SHP77 (cell line): Measurements from ENCODE around the gene TRPV6.

ENCODE experiments used
- DNase-seq, 2 experiments: peaks; one replicate each; lab custom pipeline; 2025; lab: John Stamatoyannopoulos, UW

The TRPV6 gene

DNA sequence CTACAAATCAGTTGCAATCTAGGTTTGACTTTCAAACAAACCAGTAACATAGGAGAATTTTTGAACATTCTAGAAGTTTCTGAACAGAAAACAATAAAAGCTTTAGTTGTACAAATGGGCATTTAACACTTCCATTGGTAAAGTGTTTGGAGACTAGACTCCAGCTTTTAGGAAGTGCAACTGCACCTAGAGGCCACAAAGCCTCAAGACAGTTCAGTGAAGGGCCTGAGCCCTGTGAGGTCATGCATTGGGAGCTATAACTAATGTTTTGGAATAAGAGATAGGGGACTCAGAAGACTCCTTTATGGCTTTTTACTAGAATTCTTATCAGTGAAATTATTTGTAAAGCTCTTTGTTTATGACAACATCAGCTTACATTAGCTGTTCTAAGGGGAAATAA is 33.6 kb downstream of the TRPV6 start:
- no peak for DNase-seq

DNA sequence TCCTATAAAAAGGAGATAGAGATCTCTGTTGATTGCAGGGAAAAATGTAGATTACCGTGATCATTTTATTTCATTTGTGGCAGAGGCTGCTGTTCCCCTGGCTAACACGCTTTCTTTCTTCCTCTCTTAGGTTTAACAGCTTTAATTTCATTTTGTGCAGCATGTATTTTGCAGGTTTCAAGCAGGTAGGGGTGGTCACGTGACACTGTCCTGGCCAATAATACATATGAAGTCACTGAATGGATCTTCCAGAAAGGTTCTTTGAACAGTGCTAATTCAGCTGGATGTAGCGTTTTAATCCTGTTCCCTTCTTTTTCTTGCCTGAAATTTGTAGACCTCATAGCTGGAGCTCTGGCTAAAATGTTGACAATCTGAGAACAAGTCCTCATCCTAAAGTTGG is 34.3 kb downstream of the TRPV6 start:
- no peak for DNase-seq

DNA sequence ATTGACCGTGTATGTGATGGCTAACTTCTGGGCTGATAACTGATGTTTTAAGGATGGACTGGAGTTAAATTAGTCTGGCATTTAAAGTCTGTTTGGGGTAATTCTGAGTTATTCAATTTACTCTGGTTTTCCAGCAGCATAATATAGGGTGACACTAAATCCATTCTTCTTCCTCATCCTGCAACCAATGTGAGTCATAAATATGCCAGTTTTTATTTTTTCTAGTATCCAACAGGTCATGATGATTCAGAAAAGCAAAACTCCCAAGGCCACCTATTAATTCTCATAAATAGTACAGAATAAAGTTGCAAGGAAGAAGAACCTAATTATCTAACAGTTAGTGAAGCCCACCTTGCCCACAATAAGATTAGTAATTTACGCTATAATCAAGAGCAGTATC is 38.2 kb downstream of the TRPV6 start:
- no peak for DNase-seq

DNA sequence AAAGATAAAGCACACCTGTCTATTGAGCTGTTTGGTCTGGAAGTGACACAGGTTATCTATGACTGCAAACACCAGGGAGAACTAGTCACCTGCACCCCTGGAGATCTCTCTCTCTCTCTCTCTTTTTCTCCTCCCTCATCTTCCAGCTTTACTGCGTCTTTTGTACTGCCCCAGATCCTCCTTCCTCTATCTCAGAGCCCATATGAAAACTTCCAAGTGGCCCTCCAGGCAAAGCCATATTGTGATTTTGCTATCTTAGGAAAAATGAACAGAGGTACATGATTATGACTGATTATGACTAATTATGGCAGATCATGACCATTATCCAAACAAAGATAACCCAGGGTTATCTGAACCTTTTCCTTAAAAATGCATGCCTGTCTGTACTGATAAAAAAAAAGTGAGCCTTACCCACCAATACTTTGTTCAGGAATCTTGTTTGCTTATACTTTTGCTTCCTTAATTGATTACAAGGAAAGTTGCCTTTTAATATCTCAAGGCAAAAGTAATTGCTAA is 43.2 kb downstream of the TRPV6 start:
- no peak for DNase-seq

DNA sequence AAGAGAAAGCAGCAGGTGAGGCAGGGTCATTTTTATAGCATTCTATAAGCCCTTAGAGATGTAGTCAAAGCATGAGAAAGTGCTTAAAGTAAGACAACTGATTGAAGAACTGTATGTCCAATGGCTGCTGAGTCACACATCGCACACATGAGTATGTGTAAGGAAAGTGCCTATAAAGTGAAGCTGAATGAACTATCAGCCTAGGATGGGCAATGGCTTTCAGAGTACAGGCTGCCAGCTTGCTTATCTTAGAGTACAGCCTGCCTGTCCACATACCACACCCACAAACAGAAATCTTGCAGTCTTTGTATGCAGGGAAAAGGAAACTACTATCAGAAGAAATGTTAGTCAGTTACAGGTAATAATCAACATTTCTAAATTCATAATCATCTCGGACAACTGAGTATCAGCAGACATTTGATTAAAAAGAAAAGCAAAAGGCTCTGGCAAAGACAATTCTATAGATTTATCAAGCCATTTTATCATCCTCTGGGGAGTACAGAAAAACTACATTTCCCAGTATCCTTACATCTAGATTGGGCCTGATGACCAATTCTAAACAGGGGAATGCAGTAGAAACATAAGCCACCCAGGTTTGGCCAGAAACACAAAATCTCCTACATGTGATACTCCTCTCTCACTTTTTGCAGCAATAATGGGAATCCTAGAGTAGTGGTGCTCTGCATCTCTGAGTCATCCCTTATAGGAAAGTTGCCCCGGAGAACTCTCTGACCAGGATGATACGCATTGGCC is 46.9 kb downstream of the TRPV6 start:
- no peak for DNase-seq

DNA sequence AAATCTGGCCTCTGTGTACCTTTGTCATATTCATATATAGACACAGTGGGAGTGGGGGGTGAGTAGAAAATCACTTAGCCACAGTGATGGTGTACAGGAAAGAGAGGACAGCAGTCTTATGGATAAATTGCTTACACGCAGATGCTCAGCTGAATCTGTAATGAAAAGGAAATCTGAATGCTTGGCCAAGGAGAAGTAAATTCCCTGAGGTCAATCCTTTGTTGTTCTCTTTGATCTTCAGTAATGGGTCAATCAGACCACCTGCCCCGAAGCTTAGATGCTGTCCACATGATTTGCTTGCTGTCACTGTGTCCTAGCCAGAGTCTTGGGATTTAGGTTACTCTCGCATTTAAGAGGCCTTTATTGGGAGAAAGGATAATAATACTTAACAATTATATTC is 49.1 kb downstream of the TRPV6 start:
- DNase-seq = no peak

DNA sequence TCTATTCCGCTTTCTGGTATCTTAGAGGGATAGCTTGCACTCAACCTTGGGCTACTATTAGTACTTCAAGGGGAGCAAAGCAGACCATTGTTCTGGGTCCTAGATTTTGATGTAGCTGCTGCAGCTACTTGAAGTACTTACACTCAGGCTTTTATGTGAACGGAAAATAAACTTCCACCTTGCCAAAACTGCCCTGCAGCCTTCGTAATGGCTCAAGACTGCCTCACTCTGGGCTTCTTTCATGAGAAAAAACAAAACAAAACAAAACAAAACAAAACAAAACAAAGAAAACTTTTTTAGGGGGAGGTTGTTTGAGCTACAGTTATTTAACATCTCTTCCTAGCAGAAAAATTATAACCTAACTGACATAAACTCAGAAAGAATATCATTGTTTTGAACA is 50.1 kb downstream of the TRPV6 start:
- DNase-seq = no peak

DNA sequence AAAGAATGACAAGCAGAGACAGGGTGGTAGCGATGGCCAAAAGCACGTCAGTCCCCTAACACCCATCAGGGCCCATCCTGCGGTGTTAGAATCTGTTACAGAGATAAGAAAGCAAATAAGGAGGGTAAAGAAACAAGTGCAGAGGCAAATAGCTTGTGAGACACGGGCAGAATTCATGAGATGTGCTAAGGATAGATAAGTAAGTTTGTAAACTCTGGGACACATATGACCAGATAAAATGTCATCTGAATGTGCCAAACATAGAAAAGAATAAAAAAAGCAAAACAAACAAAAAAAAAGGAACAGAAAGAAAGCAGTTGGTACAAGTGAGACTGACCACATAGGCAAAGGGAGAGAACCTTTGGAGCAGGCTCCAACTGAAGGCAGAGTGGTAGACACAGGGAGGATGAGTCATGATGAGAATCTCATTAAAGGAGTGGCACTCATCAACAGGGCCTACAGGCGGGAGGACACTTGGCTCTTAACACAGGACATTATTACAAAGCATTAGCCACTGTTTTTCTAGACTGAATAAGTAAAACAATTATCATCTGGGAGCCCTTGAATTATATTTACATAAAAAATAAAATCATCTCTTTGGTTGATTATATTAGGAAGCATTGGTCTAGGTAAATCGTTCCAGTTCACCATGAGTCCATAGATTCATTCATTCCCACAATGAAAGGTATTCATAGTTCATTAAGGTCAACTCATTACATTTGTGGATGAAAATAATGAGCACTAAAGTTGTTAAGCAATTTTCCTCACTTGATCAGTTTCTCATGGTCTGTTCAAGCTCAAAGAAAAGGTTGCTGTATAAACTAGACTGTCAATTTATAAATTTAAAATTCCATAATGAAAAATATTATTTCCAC is 52.1 kb downstream of the TRPV6 start:
- no peak for DNase-seq

DNA sequence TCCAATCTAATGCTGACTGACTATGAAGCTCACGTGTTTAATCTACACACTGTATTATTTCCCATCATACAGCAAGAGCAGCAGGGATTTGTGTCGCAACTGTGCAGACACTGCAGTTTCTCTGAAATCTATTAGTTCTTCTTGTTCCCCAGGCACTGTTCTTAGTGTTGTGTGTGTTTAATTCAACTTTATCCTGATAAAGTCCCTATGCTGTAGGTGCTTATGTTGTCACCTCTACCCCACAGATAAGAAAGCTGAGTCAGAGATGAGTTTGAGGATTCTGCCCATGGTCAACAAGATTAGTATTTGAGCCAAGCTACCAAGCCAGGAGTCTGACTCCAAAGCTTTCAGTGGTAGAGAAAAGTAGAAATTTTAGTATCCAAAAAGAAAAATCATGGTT is 53.1 kb downstream of the TRPV6 start:
- no peak for DNase-seq

DNA sequence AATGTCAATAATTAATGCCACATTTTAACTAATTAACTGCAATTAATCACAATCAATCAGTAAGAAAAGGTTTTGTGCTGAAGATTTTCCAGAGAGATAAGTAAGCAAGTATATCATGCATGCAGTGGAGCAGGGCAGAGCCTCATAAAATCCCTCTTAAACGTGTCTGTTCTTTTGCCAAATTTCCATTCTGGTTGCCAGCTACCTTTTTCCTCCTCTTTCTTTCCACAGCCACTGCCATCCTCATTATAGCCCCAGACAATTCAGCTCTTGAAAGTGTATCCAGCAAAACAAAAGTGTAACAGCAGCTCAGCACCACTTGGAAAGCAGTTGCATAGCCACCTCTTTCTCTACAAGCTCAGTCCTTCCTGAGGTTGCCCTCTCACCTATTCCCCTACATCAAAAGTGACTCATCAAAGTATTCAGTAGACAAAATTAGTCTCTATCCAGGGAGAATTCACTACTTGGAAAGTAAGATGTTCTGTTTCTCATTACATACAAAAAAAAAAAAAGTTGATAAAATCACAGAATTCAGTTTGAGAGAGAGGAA is 57.5 kb downstream of the TRPV6 start:
- no peak for DNase-seq

DNA sequence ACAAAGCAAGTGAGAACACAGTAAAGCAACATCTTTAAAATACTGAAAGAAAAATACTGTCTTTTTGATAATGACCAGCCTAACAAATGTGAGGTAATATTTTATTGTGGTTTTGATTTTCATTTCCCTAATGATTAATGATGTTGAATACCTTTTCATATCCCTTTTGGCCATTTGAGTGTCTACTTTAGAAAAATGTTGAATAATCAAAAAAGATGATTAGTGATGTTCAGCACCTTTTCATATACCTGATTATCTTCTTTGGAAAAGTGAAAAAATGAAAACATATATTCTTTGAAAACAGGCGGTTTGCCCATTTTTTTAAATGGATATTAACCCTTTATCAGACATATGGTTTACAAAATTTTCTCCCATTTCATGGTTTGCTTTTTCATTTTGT is 62.8 kb downstream of the TRPV6 start:
- DNase-seq = no peak
